ENCODE data around the gene COBL. TPM values are rescaled to one million over a fixed set of nuclear protein-coding genes. Genes with fewer than 3 reads are reported as not detected.
"Not testable (repeated sequence)": the region's sequence is repeated elsewhere in the genome, so short reads cannot be mapped to it uniquely, and the experiment has no call there.

The COBL gene
- total RNA-seq, 1 donor from 2014 or later: 0.05 TPM

DNA sequence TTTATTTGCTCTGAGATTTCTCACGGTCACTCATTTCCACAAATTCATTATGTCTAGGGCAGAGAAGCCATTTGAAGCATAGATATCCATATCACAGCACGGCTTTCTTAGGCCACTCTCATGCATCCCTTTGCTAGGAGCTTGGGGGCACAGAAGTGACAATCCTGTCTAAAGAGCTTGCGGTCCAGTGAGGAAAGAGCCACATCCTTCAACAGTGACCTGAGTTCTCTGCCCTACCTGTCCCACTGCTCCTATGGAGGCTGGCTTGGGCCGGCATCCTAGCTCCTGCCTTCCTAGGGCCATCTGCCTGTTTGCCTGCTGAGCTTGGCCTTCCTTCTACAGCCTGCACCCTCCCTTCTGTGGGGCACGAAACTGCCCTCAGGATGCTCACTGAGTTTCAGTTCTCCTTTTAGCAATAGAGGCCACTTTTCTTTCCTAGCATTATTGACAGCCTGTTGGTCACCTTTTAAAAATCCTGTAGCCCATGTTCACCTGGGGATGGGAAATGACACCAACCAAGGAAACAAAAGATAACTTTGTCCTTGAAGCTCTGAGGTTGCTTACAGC, 321.8 kb downstream of the COBL start:
- Mint-ChIP-seq H3K9me3 (peaks cover 4% of the 10 kb centered on the region), H3K4me3 (no peak overlapping the region), H3K27me3 (ENCODE audit: low read depth) (no peaks in the 10 kb centered on the region), H3K4me1 (no peaks in the 10 kb centered on the region), H3K27ac (ENCODE audit: unreplicated experiment) (no peak overlapping the region), H3K36me3 (ENCODE audit: low read depth) (no peaks in the 10 kb centered on the region)
- DNase-seq (ENCODE audit: low read depth, low spot score): no peak
- TF ChIP-seq, protein P1, sequence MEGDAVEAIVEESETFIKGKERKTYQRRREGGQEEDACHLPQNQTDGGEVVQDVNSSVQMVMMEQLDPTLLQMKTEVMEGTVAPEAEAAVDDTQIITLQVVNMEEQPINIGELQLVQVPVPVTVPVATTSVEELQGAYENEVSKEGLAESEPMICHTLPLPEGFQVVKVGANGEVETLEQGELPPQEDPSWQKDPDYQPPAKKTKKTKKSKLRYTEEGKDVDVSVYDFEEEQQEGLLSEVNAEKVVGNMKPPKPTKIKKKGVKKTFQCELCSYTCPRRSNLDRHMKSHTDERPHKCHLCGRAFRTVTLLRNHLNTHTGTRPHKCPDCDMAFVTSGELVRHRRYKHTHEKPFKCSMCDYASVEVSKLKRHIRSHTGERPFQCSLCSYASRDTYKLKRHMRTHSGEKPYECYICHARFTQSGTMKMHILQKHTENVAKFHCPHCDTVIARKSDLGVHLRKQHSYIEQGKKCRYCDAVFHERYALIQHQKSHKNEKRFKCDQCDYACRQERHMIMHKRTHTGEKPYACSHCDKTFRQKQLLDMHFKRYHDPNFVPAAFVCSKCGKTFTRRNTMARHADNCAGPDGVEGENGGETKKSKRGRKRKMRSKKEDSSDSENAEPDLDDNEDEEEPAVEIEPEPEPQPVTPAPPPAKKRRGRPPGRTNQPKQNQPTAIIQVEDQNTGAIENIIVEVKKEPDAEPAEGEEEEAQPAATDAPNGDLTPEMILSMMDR (conservative IDR thresholded peaks at IDR 0.05): no peak

- DNase-seq (ENCODE audit: low read depth, low spot score); H3K36me3 Mint-ChIP-seq (ENCODE audit: low read depth); H3K4me3 Mint-ChIP-seq; H3K9me3 Mint-ChIP-seq; H3K27ac Mint-ChIP-seq (ENCODE audit: unreplicated experiment); H3K4me1 Mint-ChIP-seq; H3K27me3 Mint-ChIP-seq (ENCODE audit: low read depth): not testable (repeated sequence)
These were observed 326.4 kb downstream of the COBL start for GRCh38 chr7:50990214-50990613.

DNA sequence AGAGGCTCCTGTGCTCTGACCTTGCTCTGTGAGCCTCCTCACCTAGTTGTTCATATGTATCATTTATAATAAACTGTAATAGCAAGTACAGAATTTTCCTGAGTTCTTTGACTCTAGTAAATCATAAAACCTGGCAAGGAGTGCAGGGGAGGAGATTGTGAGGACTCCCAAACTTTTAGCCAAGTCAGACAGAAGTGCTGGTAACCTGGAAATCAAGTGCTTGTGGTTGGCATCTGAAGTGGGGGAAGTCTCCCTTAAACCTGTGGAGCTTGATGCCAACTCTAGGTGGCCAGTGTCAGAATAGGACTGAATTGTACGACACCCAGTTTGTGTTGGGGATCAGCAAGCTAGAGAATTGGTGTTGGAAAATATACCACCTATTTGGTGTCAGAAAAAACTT, 327.6 kb downstream of the COBL start:
- Mint-ChIP-seq H3K4me1 (peaks cover 7% of the 10 kb centered on the region), H3K9me3 (peaks cover 7% of the 10 kb centered on the region), H3K27me3 (ENCODE audit: low read depth) (no peaks in the 10 kb centered on the region), H3K27ac (ENCODE audit: unreplicated experiment) (no peak overlapping the region), H3K4me3 (no peak overlapping the region), H3K36me3 (ENCODE audit: low read depth) (no peaks in the 10 kb centered on the region)
- no peak for DNase-seq (ENCODE audit: low read depth, low spot score)
- TF ChIP-seq, protein P1 (conservative IDR thresholded peaks at IDR 0.05): no peak

GRCh38 chr7:50988465-50988864, 328.1 kb downstream of the COBL start:
- no peaks in the 10 kb centered on the region for H3K27me3 Mint-ChIP-seq (ENCODE audit: low read depth)
- DNase-seq (ENCODE audit: low read depth, low spot score): no peak
- H3K27ac Mint-ChIP-seq (ENCODE audit: unreplicated experiment): no peak overlapping the region
- H3K4me1 Mint-ChIP-seq: peaks cover 7% of the 10 kb centered on the region
- H3K4me3 Mint-ChIP-seq: no peak overlapping the region
- H3K9me3 Mint-ChIP-seq: peaks cover 7% of the 10 kb centered on the region
- TF ChIP-seq, protein P1 (conservative IDR thresholded peaks at IDR 0.05): no peak
- peaks cover 3% of the 10 kb centered on the region for H3K36me3 Mint-ChIP-seq (ENCODE audit: low read depth)

GRCh38 chr7:50985096-50985495, 331.5 kb downstream of the COBL start:
- no peak for DNase-seq (ENCODE audit: low read depth, low spot score)
- Mint-ChIP-seq H3K9me3 (peaks cover 5% of the 10 kb centered on the region), H3K4me3 (no peak overlapping the region), H3K36me3 (ENCODE audit: low read depth) (peaks cover 4% of the 10 kb centered on the region), H3K27me3 (ENCODE audit: low read depth) (no peaks in the 10 kb centered on the region), H3K4me1 (peaks cover 7% of the 10 kb centered on the region), H3K27ac (ENCODE audit: unreplicated experiment) (no peak overlapping the region)
- TF ChIP-seq, protein P1 (conservative IDR thresholded peaks at IDR 0.05): no peak

- H3K27ac Mint-ChIP-seq (ENCODE audit: unreplicated experiment): no peak overlapping the region
- H3K36me3 Mint-ChIP-seq (ENCODE audit: low read depth): peaks cover 7% of the 10 kb centered on the region
- no peak for DNase-seq (ENCODE audit: low read depth, low spot score)
- H3K9me3 Mint-ChIP-seq: peaks cover 10% of the 10 kb centered on the region
- H3K4me3 Mint-ChIP-seq: no peak overlapping the region
- TF ChIP-seq, protein P1 (conservative IDR thresholded peaks at IDR 0.05): no peak
- peaks cover 7% of the 10 kb centered on the region for H3K4me1 Mint-ChIP-seq
- H3K27me3 Mint-ChIP-seq (ENCODE audit: low read depth): no peaks in the 10 kb centered on the region
These were observed 332.8 kb downstream of the COBL start for GRCh38 chr7:50983850-50984249.

All from neural crest cell (in vitro differentiated cells).